GM21423 (cell line): ENCODE measurements around the gene SUGCT.
A peak's percentile ranks its signal among the peaks of the same experiment; 100 is the strongest.
"Not testable (repeated sequence)": the region's sequence is repeated elsewhere in the genome, so short reads cannot be mapped to it uniquely, and the experiment has no call there.

Experiments
- ATAC-seq: cut with Tn5 transposase; IDR thresholded peaks from one replicate; pipeline ENCODE4 v1.9.1; 2021; ENCODE audit warnings: mild to moderate bottlenecking, moderate library complexity; ENCODE audit not compliant: unreplicated experiment

The SUGCT gene

GRCh38 chr7:40134428-40135316, at the start of gene SUGCT, which contains the start of gene MPLKIP:
SUGCT (plus strand) TSS chr7:40135005.
MPLKIP (minus strand) TSS chr7:40134622; CDS start chr7:40134567, 55 bp downstream.
- ATAC-seq: peak; percentile 84

- no peak for ATAC-seq
Observed at GRCh38 chr7:40092182-40092581, 42.6 kb upstream of the SUGCT start.

DNA sequence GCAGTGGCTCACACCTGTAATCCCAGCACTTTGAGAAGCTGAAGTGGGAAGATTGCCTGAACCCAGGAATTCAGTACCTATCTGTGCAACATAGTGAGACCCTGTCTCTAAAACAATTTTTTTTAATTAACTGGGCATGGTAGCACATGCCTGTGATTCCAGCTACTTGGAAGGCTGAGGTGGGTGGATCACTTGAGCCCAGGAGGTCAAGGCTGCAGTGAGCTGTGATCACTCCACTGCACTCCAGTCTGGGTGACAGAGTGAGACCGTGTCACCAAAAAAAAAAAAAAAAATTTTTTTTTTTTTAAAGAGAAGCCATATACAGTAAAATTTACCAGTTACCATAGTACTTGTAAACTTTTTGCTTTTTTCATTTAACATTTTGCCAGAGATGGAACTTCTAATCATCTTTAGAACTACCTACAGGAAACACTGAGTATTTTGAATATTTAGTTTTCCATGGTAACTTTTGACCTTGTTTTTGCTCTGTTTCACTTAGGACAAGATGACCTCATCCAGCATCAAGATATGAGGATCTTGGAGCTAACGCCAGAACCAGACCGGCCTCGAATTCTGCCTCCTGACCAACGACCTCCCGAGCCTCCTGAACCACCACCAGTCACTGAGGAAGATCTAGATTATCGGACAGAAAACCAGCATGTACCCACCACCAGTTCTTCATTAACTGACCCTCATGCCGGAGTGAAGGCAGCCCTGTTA, 41.0 kb upstream of the SUGCT start:
- no peak for ATAC-seq

GRCh38 chr7:40095230-40095629, 39.6 kb upstream of the SUGCT start:
- no peak for ATAC-seq

DNA sequence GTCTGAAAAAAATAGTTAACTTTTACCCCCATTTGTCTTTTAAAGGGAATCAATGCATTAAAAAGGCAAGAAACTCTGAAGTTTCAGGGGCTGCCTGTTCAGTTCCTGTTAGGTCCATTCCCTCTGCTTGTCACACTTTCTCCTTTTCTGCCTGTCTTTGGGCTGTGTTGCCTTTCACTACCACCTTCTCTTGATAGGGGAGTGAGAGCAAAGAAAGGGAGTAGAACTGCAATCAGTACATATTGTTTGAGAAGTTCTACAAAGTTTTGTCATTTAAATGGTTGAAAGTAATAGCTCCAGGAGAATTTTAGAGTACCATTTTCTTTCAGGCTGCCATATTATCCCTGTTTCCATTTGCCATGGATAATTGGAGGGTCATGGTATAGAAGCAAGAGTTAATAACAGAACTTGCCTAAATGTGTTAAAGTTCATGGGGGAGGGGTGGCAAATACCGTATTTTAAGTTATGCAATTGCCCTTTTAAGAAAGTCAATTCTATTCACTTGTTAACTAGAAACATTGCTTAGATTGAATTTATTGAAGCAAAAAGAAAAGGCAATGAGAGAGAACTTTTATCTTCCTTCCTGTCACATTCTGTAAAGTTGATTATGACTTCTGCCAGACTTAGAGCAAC, 39.0 kb upstream of the SUGCT start:
- no peak for ATAC-seq

DNA sequence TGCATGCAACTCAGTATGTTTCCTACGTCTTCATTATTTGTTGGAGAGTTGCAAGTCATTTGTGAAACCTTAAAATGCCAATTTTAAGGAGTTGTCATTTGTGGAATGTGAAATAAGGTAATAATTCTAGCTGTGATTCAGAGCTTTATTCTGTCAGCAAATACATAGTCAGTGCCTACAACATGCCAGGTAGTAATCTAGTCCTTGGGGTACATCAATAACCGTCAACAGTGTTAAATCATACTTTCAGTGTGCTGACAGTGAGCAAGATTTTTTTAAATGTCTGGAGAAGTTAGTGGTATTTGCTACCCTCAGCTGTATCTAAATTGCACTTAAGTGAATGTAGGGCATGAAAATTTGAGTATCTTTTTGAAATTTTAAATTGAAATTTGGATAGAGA, 37.1 kb upstream of the SUGCT start:
- ATAC-seq: no peak

- ATAC-seq: no peak
Observed at GRCh38 chr7:40098810-40099209, 36.0 kb upstream of the SUGCT start.

- no peak for ATAC-seq
Observed at GRCh38 chr7:40099837-40100236, 35.0 kb upstream of the SUGCT start.

DNA sequence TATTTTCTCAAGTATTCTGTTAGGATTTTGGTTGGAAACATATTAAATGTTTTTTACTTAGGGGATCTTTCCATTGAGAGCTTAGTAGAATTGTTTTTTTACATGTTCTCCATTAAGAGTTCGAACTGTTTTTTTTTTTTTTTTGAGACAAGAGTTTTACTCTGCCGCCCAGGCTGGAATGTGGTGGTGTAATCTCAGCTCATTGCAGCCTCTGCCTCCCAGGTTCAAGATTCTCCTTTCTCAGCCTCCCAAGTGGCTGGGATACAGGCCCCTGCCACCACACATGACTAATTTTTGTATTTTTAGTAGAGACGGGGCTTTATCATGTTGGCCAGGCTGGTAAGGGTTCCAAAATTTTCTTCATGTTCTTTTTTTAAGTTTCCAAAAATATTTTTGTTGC, 33.6 kb upstream of the SUGCT start:
- ATAC-seq: no peak

GRCh38 chr7:40102897-40103296, 31.9 kb upstream of the SUGCT start:
- no peak for ATAC-seq

DNA sequence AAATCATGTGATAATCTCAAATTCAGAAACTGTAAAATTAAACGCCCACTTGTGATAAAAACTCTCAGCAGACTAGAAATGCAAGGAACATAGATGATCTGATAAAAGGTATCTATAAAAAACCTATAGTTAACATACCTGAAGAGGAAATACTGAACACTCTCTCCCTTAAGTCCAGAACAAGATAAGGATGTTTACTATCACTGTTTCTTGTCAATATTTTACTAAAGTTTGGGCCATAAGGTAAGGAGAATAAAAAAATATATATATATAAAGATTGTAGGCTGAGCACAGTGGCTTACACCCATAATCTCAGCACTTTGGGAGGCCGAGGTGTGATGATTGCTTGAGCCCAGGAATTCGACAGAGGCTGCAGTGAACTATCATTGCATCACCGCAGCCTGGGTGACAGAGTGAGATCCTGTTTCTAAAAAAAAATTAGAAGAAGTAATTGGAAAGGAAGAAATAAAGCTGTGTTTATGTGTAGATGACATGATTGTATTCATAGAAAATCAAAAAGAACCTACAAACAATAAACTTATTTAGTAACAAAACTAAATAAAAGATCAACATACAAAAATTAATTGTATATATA, 28.8 kb upstream of the SUGCT start:
- no peak for ATAC-seq

DNA sequence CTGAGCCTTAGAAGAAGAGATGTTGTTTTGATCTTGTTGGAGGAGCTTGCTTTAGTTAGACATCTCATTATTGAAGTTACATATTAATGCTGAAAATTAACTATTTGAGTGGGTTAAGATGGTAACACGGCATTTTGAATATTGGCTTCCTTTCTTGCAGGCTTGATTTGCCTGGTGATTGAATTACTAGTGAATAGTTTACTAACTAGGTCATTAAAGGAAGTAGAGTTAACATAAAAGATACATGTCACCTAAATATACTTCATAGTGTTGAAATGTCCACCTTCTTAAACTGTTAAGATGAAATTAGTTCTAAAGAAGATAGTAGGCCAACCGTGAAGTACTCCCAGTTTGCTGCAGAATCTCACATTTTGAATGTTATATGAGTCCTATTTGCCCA, 18.9 kb upstream of the SUGCT start:
- no peak for ATAC-seq

GRCh38 chr7:40117199-40117598, 17.6 kb upstream of the SUGCT start:
- not testable (repeated sequence) for ATAC-seq

DNA sequence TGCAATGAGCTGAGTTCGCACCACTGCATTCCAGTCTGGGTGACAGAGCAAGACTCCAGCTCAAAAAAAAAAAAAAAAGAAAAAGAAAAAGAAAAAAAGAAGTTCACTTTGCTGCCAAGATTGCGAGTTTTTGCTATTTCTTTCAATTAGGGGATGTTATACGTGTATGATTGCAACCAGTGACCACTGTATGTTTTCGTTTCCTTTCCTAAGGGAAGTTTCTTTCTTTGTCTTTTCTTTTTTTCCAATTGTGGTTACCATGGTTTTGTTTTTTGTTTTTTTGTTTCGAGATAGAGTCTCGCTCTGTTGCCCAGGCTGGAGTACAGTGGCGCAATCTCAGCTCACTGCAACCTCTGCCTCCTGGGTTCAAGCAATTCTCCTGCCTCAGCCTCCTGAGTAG, 16.6 kb upstream of the SUGCT start:
- not testable (repeated sequence) for ATAC-seq

DNA sequence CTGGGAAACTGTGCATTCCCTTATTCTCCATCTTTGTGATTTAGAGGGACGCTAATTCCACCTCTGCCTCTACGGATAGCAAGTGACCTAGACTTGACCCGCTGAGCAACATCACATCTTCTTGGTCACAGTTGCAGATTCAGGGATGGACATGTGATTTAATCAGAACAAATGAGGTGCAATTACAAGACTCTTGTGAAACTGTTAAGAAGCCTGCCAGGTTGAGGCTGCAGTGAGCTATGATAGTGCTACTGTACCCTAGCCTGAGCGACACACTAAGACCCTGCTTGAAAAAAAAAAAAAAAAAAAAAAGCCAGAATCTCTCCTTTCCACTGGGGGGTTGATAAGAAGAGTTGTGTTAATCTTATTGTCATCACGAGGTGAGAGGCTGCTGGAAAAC, 14.8 kb upstream of the SUGCT start:
- no peak for ATAC-seq

DNA sequence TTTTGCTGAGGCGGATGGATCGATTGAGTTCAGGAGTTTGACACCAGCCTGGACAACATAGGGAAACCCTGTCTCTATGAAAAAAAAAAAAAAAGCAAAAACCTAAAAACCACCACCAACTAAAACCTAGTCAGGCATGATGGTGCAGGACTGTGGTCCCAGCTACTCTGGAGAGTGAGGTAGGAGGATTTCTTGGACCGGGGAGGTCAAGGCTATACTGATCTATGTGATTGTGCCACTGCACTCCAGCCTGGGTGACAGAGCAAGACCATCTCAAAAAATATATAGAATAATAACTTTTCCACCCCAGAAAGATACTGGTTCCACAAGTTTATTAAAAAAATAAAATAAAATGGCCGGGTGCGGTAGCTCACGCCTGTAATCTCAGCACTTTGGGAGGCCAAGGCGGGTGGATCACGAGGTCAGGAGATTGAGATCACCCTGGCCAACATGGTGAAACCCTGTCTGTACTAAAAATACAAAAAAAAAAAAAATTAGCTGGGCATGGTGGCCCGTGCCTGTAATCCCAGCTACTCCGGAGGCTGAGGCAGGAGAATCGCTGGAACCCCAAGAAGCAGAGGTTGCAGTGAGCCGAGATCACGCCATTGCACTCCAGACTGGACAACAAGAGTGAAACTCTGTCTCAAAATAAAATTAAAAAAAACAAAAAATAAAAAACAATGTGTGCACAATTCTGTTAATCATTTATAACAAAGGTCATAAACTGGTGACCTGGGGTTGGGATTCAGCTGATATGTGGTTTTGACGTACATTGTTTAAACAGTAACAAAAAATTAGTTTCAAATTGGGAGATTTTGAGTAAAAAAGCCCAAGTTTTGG, 12.5 kb upstream of the SUGCT start:
- ATAC-seq: not testable (repeated sequence)

GRCh38 chr7:40122940-40123254, 11.9 kb upstream of the SUGCT start:
- no peak for ATAC-seq

GRCh38 chr7:40133561-40134427, 1.0 kb upstream of the SUGCT start:
- ATAC-seq: peak; percentile 4

- ATAC-seq: no peak
Observed at GRCh38 chr7:40135317-40135610, 459 bp downstream of the SUGCT start.

DNA sequence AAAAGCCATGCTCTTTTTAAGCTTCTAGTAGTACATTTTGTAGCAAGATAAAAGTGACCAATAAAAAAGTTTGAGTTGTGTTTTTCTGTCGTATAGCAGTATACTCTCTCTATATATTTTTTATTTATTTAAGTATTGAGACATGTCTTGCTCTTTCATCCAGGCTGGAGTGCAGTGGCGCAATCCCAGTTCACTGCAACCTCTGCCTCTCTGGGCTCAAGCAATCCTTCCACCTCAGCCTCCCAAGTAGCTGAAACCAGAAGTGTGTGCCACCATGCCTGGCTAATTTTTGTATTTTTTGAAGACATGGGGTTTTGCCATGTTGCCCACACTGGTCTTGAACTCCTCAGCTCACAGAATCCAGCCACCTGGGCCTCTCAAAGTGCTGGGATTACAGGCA, 2.8 kb downstream of the SUGCT start:
- ATAC-seq: no peak
